HG03520 (cell line): ENCODE data around the gene HOXC6.

Source experiments
- ATAC-seq: cut with Tn5 transposase; IDR thresholded peaks from one replicate; pipeline ENCODE4 v1.9.1; 2021; ENCODE audit warnings: mild to moderate bottlenecking, moderate library complexity; ENCODE audit not compliant: unreplicated experiment

HOXC6 gene

DNA sequence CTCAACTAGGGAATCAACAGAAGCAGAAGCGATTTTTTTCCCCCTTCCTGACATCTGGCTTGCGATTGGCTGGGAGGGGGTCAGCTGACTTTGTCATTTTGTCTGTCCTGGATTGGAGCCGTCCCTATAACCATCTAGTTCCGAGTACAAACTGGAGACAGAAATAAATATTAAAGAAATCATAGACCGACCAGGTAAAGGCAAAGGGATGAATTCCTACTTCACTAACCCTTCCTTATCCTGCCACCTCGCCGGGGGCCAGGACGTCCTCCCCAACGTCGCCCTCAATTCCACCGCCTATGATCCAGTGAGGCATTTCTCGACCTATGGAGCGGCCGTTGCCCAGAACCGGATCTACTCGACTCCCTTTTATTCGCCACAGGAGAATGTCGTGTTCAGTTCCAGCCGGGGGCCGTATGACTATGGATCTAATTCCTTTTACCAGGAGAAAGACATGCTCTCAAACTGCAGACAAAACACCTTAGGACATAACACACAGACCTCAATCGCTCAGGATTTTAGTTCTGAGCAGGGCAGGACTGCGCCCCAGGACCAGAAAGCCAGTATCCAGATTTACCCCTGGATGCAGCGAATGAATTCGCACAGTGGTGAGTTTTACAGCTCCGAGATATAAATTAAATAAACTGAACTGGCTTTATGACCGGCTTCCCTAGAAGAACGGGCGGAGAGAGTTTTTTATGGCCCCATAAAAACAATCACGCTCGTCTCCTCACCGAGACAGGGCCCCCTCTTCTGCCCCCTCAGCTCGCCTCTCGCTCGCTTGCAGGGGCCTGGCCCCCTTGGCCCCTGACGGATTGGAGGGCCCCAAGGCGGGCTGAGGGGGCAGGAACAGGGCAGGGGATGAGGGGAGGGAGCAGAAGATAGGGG, at the start of gene HOXC6:
HOXC6 (plus strand) TSS at position 127 of the 888 bp plus-strand sequence; CDS start at position 209, 82 bp downstream.
- ATAC-seq: no peak

DNA sequence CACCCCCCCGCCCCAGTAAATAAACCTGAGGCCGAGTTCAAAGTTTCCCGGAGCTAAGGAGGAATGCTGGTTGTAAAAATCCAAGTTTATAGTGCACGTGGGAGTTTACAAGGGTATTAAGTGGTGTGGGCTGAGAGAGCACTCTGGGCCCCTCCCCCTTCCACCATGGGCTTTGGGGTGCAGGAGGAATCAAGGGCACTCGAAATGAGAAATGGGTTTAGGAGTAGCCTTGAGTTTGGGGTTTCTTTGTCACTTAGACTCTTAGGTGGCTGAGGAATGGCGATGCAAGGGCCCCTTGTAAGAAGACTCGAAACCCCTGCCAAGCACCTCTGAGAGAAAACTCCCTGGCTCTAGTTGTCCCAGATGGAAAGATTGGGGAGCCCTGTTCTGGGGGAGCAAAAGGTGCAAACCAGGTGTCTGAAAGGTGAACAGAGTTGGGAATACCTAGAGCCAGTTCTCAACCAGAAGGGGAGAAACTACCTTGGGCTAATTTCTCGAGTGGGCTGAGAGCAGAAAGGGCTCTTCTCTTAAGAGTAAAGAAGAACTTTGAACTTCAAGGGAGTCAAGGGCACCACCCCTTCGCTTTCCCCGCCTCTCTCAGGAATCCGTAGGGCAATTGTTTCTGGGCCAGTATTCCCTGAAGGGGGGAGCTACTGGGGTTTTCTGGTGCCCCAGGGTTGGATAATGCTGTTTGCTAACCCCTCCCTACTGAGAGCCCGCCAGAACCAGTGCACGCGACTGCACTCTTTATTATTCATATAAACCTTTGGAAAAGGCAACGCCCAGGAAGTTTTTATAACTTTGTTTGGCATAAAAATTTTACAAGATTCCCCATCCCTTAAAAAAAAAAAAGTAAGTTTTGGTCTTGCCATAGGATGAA, 49.5 kb upstream of the HOXC6 start:
- ATAC-seq: no peak

DNA sequence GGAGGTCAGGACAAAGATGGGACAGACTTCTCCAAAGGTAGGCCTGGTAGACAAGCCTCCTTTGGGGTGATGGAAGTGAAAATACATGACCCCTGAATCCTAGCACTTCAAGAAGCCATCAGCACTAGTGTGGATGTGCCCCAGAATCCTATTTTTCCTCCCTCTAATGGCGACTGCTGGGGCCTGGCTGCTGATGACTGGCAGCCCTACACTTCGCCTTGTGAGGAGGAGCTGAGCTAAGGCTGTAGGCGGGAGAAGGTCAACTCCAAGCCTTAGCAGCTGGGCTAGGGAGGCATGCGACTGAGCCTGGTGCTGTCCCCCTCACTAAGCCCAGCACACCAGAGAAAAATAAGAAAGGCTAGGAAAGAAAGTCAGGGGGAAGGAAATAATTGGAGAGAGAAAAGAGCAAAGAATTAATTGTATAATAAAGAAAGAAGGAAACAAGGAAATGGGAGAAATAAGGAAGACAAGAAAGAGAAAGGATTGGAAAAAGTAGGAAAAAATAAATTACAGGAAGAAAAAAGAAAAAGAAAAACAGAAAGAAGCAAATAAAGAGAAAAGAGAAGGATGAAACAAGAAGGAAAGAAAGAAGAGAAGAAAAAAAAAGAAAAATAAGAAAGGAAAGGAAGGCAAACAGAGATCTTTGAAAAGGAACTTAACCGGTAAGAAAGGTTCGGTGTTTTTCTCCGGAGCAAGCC, 48.0 kb upstream of the HOXC6 start:
- ATAC-seq: no peak

DNA sequence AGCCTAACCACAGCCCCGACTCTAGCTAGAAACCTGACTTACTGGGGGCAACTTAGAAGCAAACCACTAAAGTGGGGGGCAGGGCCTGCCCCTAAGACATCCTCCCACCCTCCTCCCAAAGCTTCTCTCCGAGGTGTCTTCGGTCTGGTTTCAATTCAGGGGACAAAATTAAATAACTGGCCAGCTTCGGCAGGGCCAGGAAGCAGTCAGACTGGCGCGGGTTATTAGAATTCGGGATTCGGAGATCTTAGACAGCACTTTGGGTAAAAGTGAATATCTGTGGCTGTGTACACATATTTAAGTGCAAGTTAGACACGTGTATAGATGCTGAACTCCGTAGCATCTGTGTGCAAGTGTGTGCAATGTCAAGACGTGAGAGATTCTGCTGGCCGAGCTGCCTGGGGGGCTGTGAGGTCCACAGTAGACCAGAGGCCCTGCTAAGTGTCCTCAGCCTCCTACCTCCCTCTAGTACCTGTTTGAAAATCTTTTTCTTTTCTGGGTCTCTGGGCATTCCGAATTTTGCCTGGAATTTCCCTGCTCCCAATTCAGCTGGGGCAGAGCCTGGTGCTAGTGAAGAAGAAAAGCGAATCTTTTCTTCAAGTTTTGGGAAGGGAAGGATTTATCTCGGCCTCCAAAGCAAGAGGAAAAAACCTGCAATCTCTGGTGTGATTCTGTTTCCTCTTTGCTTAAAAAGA, 47.3 kb upstream of the HOXC6 start:
- no peak for ATAC-seq

DNA sequence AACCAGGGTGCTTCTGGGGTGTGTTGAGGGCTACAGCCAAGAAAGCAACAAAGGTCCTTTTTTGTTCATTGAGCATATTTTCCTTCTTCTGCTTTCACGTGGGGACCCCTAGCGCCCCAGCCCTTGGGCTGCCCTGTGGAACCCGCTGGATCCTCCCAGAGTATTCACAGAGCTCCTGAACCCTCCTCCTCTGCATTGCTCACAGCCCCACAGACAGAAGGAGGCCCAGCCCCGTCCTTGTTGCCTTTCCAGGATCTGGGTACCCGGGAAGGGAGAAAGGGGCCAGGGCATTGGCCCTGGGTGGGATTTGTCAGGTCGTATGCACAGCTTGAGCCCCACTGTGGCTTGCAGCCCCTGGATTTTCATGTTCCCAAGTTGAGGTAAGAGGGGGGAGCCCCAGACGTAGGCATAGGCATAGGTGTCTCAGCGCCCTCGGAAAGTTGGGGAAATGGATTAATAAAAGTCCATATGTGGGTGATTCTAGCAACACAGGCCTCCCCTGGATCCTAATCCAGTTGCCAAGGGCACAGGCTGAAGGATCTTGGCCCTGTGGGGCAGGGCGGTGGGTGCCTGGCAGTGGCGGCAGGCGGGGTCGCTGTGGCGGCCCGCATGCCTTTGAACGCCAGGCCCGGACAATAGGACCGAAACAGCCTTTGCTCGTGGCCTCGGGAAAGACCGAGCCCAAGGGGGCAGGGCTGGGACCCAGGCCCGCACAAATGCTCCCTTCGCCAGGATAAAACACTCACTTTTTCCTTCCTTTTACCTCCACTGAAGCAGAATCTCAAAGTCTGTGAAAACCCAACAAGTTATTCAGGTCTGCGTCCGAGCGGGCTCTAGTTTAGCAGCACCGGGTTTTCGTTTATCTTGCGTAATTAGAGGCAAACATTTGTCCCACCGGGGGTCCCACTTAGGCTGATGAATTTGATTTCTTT, 46.3 kb upstream of the HOXC6 start:
- ATAC-seq: no peak

DNA sequence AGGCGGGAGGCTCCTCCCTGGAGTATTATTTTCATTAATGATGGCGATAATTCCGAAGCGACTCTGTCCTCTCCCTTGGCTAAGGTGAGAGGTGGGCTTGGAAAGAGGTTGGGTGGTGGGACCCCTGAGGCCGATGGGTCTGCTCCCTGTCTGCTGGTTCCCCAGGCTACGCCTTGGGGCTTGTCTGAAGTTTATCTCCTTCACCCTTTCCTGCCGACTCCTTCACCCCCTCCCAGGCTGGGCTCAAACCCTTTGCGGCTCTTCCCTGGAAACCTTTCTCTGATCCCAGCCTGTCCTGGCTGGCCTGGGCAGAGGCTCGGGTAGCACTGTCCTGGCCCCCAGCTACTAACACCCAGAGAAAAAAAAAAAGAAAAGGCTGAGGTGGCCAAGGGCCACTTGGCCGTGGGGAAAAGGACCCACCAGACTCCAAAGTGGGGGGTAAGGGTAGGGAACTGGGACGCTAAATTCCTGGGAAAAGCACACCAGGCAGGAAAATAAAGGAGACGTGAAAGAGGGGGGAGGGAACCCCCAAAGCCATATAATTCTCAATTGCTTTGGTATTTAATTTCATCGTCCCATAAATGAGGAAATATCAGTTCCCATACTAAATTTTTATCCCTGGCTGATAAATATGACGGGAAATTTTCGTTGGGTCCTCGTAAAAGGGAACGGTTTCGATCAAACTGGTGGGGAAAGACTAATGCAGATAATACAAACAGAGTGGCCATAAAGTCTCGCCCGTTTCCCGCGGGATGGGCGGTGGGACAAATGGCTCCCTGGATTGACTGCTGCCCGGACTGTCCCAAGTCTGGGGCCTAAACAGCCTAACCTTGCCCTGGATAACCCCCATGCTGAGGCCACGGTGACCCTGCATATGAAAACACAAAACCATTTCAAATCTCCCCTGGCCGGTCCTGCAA, 45.3 kb upstream of the HOXC6 start:
- ATAC-seq: no peak

DNA sequence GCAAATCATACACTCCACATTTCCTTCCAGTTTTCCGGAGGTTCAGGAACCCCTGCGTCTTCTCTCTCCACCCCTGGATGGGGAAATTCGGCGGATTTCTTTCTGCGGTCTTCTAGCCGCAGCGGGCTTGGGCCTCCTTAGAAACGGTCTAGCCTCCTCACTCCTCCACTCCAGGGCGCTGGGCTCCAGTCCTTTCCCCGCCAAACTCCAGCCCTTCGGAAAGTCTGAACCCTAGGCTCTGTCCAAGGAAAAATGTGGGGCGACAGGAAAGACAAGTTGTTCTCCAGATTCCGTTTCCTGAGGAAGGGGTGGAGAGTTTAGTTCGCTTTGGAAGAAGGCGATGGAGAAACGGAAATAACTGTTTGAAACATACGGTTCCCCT, 44.7 kb upstream of the HOXC6 start:
- no peak for ATAC-seq

DNA sequence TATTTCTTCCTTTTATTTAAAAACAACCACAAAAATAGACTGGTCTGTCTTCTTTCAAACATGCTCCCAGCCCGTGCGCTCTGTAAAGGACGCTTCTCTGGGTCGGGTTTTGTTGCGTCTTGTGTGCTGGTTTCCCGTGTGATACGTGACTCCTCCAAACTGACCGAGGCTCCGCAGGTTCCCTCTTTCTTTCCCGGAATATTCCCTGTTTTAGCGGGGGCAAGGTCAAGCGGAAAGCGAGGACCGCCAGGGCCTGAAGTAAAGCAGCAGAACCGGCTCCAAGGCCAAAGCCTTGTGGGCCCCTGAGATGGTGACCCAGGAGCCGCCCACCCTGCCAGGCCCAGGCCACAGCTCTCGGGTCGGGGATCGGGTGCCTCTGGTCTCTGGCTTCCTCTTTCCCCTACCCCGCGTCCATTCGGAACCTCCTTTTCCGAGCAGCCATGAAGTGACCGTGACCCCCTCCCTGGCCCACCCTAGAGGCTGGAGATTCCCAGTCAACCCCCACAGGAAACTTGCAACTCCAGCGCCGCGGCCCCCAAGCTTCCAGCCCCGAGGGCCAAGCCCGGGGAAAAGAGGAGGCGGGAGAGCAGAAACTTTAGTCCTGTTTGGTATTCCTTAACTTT, 44.2 kb upstream of the HOXC6 start:
- no peak for ATAC-seq

DNA sequence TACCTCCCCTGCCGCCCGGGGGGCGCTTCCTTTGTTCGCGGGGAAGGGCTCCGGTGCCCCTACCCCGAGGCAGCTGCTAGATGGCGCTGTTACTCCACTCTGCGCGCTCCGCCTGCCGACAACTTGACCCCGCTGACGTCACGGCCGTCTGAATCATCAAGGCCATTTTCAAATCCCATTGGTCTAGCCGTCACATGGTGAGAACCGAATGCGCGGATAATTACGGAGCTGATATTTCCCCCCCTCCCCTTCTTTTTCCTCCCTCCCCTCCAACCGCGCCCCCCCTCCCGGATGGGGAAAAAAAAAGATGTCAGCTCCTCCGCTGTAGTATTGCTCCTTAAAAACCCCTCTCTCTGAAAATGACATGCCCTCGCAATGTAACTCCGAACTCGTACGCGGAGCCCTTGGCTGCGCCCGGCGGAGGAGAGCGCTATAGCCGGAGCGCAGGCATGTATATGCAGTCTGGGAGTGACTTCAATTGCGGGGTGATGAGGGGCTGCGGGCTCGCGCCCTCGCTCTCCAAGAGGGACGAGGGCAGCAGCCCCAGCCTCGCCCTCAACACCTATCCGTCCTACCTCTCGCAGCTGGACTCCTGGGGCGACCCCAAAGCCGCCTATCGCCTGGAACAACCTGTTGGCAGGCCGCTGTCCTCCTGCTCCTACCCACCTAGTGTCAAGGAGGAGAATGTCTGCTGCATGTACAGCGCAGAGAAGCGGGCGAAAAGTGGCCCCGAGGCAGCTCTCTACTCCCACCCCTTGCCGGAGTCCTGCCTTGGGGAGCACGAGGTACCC, 43.1 kb upstream of the HOXC6 start, which contains the start of gene HOXC10:
HOXC10 (plus strand) TSS at position 246 of the 791 bp plus-strand sequence; CDS start at position 360, 114 bp downstream.
- ATAC-seq: no peak

DNA sequence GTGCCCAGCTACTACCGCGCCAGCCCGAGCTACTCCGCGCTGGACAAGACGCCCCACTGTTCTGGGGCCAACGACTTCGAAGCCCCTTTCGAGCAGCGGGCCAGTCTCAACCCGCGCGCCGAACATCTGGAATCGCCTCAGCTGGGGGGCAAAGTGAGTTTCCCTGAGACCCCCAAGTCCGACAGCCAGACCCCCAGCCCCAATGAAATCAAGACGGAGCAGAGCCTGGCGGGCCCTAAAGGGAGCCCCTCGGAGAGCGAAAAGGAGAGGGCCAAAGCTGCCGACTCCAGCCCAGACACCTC, 42.6 kb upstream of the HOXC6 start:
- ATAC-seq: no peak

DNA sequence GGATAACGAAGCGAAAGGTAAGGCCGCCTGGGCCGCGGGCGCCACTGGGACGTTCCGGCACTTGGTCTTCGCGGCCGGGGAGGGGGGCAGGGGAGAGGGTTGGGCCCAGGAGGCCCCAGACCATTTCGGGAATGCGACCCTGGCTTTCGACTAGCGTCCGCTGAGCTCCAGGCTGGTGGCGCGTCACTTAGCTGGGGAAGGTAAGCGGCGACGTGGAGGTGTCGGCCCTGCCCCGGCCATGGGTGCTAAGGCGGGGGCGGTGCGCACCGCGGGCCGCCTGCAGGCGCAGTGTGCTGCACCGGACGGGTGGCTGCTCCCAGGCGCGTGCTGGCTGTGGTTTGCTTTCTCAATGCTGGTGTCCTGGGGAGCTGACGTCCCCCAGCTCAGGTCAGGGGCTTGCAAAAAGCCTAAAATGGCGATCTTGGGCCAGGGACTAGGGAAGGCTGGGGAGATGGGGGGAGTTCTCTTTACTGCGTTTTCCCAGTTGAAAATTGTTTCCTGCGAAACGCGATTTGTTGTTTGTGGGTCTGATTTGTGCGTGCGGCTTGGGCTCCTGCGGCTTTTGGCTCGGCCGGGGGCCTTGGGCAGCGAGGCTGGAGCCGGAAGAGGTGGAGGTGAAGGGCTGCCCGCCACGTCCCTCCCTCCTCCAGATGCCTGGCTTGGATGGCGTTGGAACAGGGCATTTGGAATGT, 42.1 kb upstream of the HOXC6 start:
- ATAC-seq: no peak

DNA sequence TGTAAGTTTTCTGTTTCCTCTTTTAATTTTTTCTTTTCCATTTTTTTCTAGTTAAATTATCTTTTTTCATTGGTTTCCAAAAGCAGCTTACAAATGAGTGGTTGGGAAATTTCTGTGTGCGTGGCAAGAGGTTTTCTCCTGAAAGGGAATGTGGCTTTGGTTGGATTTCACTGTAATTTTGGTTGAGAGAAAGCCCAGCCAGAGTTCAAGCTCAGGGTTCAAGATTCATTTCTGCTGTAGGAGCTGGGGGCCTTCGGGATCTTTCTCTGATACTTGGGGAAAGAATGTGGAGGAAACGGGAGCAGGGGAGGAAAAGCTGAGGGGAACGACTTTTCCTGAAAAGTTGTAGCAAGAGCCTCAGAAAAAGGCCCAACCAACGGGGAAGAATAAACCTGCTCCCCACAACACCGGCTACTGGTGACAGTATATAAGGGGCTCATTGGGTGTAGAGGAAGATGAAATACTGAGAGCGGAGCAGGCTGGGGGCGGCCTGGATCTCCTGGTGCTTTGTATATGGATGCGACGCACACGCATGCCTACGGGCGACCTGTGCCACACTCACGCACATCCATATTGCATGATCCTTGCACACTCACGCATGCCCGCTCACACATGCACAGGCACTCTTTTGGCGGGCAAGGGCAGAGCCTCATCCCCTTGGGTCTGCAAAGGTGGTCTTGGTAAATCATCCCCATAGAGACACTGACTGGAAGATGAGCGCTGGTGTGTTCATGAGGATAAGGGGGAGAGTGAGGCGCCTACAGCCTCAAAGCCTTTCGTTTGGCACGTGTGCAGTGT, 41.4 kb upstream of the HOXC6 start:
- ATAC-seq: no peak

DNA sequence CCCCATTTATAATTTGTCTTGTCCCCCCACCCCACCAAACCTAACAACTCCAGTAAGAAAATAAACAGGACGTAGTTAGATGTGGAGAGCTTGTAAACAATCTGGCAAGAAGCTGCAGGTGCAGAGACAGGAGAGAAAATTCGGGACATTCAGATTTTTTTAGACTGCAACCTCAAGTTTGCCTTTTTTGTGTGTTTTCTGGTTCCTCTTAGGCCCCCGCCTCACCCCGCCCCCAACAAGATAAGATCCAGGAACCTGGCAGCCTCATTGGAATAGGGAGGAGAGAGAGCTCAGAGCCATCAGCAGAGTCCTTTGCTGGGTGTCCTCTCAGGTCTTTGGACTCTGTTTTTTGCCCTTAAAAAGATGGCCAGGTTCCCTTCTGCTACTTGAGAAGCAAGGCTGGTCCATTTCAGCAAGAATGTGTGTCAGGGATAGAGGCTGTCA, 40.4 kb upstream of the HOXC6 start:
- no peak for ATAC-seq

DNA sequence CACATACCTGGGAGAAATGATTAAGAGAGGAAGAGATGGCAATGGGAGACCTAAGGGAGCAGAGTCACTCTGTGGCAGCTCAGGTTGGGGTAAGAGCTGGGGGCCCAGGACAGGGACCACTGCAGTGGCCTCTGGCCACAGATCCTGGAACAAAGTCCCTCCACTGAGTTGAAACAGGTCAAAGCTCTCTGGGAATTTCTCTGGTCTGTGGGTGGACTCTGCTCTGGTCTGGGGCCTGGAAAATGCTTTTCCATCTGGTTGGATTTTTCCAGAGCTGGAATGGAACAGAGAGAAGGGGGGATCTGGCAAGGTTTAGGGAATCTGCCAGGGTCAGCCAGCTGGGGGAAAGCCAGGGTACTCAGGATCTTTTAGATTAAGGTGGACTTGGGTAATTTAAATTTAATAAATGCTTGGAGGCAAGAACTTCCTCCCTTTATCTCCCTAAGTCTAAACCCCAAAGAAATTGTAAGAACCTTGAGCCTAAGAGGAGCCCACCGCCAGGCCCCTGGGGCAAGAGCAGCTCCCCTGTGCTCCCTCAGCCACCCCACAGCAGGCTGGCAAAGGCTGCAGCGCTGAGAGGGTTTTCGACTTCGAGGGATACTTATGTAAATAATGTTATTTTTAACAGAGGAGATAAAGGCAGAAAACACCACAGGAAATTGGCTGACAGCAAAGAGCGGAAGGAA, 39.6 kb upstream of the HOXC6 start:
- ATAC-seq: no peak
